Dendritic cell treated with granulocyte-macrophage colony-stimulating factor and Interleukin-4, amounts not matched to agents 40 ng/mL and 50 ng/mL, for 4 days (primary cell): Measurements from ENCODE around the gene ACVRL1.
A peak's percentile ranks its signal among the peaks of the same experiment; 100 is the strongest.

Source experiments
- H3K27ac Mint-ChIP-seq: one replicate; pipeline ENCODE4 v1.8.0; 2022; ENCODE audit warnings: mild to moderate bottlenecking, mixed read lengths
- H3K27me3 Mint-ChIP-seq: one replicate; pipeline ENCODE4 v1.8.0; 2022; ENCODE audit warnings: mild to moderate bottlenecking, mixed read lengths
- H3K36me3 Mint-ChIP-seq: one replicate; pipeline ENCODE4 v1.8.0; 2022; ENCODE audit warnings: low read depth, mixed read lengths
- H3K4me1 Mint-ChIP-seq: one replicate; pipeline ENCODE4 v1.8.0; 2022; ENCODE audit warnings: low read depth, mixed read lengths
- H3K4me3 Mint-ChIP-seq: one replicate; pipeline ENCODE4 v1.8.0; 2022; ENCODE audit warnings: mild to moderate bottlenecking, moderate library complexity, mixed read lengths
- H3K9me3 Mint-ChIP-seq: one replicate; pipeline ENCODE4 v1.8.0; 2022; ENCODE audit warnings: mixed read lengths
- intact Hi-C: fragments of 100-400 bp; cut with micrococcal nuclease; formaldehyde crosslinking; loops from one replicate; pipeline ENCODE4 v1.15.0; 2022

The ACVRL1 gene

DNA sequence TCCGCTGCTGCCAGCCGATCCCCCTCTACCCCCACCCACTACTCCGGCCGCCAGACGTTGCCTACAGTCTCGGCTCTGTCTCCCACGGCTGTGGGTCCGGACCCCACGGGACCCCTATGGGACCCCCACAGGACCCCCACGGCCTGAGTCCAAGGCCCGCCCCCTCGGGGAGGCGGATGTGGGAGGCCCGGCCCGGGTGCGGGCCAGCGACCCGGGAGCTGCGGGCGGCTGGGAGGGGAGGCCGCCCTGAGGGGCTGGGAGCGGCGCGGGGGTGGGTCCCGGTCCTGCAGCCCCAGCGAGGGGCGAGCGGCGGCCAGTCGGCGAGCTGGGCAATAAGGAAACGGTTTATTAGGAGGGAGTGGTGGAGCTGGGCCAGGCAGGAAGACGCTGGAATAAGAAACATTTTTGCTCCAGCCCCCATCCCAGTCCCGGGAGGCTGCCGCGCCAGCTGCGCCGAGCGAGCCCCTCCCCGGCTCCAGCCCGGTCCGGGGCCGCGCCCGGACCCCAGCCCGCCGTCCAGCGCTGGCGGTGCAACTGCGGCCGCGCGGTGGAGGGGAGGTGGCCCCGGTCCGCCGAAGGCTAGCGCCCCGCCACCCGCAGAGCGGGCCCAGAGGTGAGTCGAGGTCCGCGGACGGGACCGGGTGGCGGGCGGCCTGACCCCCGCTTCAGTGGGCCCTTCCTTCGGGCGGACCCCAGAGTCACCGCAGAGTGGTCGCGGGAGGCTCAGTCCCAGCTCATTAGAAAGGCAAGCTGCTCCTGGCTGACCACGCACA is at the start of gene ACVRL1:
Gene ACVRL1 (plus strand): TSS at position 422 of the 773 bp plus-strand sequence. CDS start 4,971 bp downstream, outside the sequence.
- peaks cover 34% of the 10 kb centered on the region for H3K27me3 Mint-ChIP-seq
- peak within 1 kb of the TSS; percentile 90 for H3K27ac Mint-ChIP-seq
- peak within 1 kb of the TSS; percentile 58 for H3K4me3 Mint-ChIP-seq
- peaks cover 57% of the 10 kb centered on the region for H3K4me1 Mint-ChIP-seq
- H3K9me3 Mint-ChIP-seq: no peaks in the 10 kb centered on the region
- intact Hi-C loops: no loop called here
- H3K36me3 Mint-ChIP-seq: no peaks in the 10 kb centered on the region

DNA sequence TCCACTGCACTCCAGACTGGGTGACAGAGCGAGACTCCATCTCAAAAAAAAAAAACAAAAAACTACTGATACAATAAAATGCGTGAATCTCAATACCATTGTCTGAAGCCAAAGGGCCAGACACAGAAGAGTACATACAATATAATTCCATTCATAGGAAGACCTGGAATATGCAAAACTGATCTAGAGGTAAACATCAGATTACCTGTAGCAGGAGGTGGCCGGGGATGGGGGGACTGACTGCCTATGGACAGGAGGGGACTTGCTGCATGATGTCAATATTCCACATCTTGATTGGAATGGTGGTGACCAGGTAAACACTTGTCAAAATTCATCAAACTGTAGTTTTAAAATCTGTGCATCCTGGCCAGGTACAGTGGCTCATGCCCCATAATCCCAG is 46.3 kb upstream of the ACVRL1 start:
- Mint-ChIP-seq H3K4me3 (no peak overlapping the region), H3K9me3 (no peaks in the 10 kb centered on the region), H3K27me3 (peaks cover 53% of the 10 kb centered on the region), H3K36me3 (no peaks in the 10 kb centered on the region), H3K4me1 (peaks cover 21% of the 10 kb centered on the region), H3K27ac (no peak overlapping the region)
- intact Hi-C loops: no loop called here

DNA sequence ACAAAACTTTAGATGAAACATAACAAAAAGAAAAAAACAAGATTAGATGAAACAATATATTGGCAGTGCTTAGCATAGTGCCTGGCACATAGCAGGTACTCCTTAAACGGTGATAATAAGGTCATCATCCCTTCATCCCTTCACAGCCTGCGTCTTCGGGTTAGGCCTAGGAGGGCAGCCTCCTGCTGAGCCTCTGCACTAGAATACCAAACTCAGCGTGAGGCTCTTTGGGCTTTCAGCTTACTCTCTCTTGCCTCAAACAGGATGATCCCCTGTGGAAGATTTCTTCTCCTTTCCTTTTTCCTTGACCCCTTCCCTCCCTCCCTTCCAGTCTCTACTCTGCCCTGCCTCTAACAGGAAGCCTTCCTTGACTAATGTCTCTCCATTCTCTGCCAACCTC is 44.4 kb upstream of the ACVRL1 start:
- Mint-ChIP-seq H3K4me3 (no peak overlapping the region), H3K36me3 (no peaks in the 10 kb centered on the region), H3K4me1 (peaks cover 30% of the 10 kb centered on the region), H3K9me3 (no peaks in the 10 kb centered on the region), H3K27me3 (peaks cover 54% of the 10 kb centered on the region), H3K27ac (peak overlapping the region; percentile 21)
- intact Hi-C loops: no loop called here

DNA sequence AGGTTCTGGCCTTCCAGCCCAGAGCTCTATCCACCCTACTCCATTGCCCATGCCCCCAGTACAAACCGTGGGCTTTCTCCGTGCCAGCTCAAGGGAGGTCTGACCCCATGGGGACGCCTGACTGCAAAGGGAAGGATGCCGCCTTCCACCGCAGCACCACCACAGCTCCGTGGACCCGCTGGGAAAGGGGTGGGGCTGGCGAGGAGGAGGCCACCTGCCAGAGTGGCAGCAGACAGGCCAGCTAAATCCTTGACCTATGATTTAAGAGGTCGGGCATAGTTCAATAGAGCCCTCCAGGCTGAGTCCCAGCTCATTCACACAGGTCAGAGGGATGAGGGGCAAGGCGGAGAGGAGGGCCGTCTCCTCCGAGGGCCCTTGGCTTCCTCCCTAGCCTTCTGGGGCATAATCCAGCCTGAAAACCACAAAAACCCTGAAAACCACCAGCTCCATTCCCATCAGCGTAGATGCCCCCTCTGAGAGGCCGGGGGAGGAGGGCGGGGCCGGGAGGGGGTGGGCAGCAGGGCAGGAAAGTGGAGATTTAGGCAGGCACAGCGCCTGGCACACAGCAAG is 43.9 kb upstream of the ACVRL1 start:
- Mint-ChIP-seq H3K36me3 (no peaks in the 10 kb centered on the region), H3K4me1 (peaks cover 35% of the 10 kb centered on the region), H3K27me3 (peaks cover 59% of the 10 kb centered on the region), H3K4me3 (peak overlapping the region; percentile 9), H3K27ac (peak overlapping the region; percentile 21), H3K9me3 (no peaks in the 10 kb centered on the region)
- intact Hi-C loops: no loop called here

DNA sequence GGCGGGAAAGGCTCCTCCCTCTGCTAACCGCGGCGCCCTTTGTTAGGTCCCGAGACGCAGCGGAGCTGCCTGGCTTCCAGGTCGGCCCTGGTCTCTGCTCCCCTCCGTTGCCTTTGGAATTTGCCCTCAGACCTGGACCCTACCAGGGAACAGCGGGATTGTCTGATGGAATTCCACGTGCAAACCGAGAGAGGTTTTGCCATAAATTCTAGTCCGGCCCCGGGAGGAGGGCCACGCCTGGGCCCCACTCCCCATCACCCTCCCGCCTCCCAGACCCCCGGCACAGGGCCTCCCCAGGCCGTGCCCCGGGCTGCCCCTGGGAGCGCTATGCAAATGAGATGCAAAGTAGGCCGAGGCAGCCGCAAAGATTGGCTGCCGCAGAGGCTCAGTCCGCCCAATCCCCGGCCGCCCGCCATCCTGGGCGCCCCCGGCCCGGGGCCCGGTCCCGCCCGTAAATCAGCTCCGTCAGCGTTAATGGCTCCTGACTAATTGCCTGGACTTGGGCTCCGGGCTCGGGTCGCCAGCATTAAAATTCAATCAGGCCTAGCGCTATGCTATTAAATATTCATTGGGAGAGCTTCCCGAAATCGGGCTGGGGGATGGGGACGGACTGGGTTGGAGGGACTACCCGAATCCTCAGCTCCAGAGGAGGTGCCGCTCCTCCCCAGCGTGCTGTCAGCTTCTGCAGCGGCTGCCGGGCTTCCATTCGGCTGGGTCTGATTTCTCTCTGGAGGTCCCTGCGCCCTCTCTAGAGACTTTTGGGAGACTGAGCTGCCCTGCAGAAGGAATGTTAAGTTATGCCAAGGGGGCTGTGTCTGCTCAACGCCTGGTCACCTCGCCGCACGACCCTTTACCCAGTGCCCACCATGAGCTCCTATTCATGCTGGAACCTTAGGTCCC is 43.1 kb upstream of the ACVRL1 start:
- intact Hi-C loops: no loop called here
- Mint-ChIP-seq H3K36me3 (no peaks in the 10 kb centered on the region), H3K27ac (peak overlapping the region; percentile 21), H3K9me3 (no peaks in the 10 kb centered on the region), H3K4me3 (peak overlapping the region; percentile 56), H3K4me1 (peaks cover 43% of the 10 kb centered on the region), H3K27me3 (peaks cover 66% of the 10 kb centered on the region)

DNA sequence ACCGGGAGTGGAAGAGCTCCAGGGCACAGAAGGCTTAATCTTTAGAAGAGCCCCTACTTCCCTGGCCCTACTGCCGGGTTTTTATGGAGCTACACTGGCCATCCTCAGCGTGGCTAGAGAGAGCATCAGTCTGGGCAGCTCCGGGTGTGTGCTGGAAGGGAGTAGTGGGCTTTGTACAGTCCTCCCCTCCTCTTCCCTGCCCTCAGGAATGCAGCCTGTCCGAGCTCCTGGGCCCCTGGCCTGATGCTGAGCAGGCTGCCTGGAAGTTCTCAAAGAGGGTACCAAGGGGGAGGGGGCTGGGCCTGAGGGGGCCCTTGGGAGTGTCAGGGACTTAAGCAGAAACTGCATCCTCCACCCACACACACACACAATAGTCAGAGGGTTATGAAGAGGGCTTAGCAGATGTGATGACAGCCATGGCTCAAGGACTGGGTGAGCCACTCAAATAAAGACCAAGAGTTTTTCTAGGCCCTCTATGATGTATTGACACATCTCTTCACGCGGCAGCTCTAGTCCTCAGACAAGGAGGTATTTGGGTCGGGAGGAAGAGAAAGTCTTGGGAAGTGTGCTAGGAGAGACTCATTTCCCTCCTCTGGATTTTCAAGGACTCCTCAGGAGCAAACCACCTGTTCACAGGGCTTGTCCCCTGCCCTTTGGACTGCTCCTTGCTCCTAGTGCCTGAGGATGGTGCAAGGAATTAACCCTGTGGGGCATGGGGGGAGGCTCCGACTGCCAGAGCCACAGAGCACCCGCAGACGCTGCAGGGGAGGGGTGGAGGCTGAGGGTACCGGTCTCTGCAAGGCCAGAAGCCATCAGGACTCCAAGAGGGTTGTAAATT is 42.3 kb upstream of the ACVRL1 start:
- Mint-ChIP-seq H3K4me1 (peaks cover 51% of the 10 kb centered on the region), H3K9me3 (no peaks in the 10 kb centered on the region), H3K4me3 (no peak overlapping the region), H3K27ac (peak overlapping the region; percentile 21), H3K36me3 (no peaks in the 10 kb centered on the region), H3K27me3 (peaks cover 73% of the 10 kb centered on the region)
- intact Hi-C loops: no loop called here

DNA sequence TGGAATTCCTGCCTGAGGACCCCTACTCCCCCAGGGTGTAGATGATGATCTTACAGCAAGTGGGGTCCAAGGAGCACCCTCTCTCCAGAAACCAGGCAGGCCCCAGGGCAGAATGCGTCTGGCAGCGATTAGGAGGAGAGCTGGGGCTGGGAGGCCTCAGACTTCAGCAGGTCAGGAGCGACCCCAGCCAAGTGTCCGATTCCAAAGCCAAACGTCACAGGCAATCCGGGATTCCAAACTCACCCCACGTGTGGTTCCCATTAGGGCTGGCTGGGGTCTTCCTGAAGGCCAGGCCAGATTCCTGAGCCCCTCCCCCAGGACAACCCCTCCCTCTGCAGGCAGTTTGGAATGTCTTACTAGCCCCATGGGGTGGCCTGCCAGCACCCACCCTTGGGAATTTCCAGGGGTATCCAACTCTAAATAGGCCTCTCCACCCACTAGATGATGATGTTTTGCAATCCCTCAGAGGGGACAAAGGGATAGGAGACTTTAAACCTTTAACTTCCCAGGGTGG is 41.5 kb upstream of the ACVRL1 start:
- Mint-ChIP-seq H3K36me3 (no peaks in the 10 kb centered on the region), H3K4me1 (peaks cover 59% of the 10 kb centered on the region), H3K27me3 (peaks cover 76% of the 10 kb centered on the region), H3K27ac (no peak overlapping the region), H3K9me3 (no peaks in the 10 kb centered on the region), H3K4me3 (no peak overlapping the region)
- intact Hi-C loops: no loop called here

DNA sequence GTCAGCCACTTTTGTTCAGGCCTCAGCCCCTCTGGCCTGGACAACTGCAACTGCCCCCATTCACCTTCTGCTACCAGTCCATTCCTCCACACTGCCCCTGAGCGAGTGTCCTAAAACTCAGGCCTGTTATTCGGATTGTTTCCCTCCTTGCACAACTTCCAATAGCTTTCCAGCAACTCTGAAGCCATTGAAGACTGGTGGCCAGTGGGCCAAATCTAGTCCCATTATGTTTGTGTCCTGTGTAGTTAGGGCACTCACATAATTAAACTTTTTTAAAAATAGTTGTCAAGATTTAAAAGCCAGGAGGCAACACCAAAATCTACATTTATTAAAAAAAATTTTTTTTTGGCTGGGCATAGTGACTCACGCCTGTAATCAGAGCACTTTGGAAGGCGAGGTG is 41.0 kb upstream of the ACVRL1 start:
- peaks cover 71% of the 10 kb centered on the region for H3K27me3 Mint-ChIP-seq
- intact Hi-C loops: no loop called here
- H3K36me3 Mint-ChIP-seq: no peaks in the 10 kb centered on the region
- H3K27ac Mint-ChIP-seq: no peak overlapping the region
- no peaks in the 10 kb centered on the region for H3K9me3 Mint-ChIP-seq
- H3K4me3 Mint-ChIP-seq: no peak overlapping the region
- H3K4me1 Mint-ChIP-seq: peaks cover 64% of the 10 kb centered on the region

DNA sequence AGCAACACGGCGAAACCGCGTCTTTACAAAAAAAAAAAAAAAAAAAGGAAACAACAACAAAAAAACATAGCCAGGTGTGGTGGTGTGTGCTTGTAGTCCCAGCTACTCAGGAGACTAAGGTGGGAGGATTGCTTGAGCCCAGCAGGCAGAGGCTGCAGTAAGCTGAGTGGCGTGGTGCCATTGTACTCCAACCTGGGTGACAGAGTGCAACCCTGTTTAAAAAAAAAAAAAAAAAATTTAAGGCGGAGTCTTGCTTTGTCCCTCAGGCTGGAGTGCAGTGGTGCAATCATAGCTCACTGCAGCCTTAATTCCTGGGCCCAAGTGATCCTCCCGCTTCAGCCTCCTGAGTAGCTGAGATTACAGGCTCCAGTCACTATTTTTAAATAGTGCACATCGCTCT is 40.5 kb upstream of the ACVRL1 start:
- no peaks in the 10 kb centered on the region for H3K36me3 Mint-ChIP-seq
- H3K27ac Mint-ChIP-seq: no peak overlapping the region
- H3K4me1 Mint-ChIP-seq: peaks cover 68% of the 10 kb centered on the region
- H3K27me3 Mint-ChIP-seq: peaks cover 67% of the 10 kb centered on the region
- intact Hi-C loops: no loop called here
- no peak overlapping the region for H3K4me3 Mint-ChIP-seq
- H3K9me3 Mint-ChIP-seq: no peaks in the 10 kb centered on the region

DNA sequence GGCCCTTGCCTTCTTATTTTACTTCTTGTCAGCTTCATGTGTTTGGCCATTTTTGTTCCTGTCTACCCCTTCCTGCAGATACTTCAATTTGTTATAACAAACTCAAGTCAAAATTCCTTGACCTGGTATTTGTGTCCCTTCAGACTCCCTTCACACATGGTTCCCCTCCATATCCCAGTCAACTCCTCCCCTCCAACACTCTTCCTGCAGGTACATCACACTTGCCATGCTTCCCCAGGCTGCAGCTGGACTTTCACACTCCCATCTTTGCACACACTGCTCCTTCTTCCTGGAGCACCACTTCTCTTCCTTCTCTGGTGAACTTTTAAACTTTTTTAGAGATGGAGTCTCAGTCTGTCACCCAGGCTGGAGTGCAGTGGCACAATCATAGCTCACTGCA is 39.9 kb upstream of the ACVRL1 start:
- Mint-ChIP-seq H3K4me1 (peaks cover 69% of the 10 kb centered on the region), H3K9me3 (no peaks in the 10 kb centered on the region), H3K27ac (no peak overlapping the region), H3K4me3 (no peak overlapping the region), H3K27me3 (peaks cover 62% of the 10 kb centered on the region), H3K36me3 (no peaks in the 10 kb centered on the region)
- intact Hi-C loops: no loop called here

DNA sequence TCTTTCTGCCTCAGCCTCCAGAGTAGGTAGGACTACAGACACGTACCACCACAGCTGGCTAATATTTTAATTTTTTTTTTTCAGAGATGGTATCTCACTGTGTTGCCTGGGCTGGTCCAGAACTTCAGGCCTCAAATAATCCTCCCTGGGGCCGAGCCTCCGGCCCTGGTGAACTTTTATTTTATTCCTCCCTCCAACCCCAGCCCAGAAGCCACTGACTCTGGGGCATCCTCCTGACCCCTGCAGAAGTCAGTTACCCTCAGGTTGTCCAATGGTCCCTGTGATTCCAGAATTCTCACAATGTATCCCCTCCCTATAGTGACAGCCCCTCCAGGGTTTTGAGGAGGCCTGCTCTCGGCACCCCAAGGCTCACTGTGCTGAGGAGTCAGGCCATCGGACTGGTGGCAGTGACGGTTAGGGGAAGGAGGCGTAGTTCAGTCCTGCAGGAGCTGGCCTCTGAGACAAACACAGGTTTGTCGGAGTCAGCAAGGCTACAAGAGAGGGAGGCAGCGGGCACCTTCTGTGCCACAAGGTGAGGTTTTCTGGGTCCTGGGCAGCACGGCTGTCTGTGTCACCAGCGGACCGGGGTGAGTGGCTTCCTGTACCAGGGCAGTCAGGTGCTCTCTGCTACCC is 39.4 kb upstream of the ACVRL1 start:
- intact Hi-C loops: no loop called here
- H3K4me1 Mint-ChIP-seq: peaks cover 69% of the 10 kb centered on the region
- H3K27ac Mint-ChIP-seq: no peak overlapping the region
- no peaks in the 10 kb centered on the region for H3K36me3 Mint-ChIP-seq
- H3K27me3 Mint-ChIP-seq: peaks cover 58% of the 10 kb centered on the region
- H3K9me3 Mint-ChIP-seq: no peaks in the 10 kb centered on the region
- H3K4me3 Mint-ChIP-seq: no peak overlapping the region

DNA sequence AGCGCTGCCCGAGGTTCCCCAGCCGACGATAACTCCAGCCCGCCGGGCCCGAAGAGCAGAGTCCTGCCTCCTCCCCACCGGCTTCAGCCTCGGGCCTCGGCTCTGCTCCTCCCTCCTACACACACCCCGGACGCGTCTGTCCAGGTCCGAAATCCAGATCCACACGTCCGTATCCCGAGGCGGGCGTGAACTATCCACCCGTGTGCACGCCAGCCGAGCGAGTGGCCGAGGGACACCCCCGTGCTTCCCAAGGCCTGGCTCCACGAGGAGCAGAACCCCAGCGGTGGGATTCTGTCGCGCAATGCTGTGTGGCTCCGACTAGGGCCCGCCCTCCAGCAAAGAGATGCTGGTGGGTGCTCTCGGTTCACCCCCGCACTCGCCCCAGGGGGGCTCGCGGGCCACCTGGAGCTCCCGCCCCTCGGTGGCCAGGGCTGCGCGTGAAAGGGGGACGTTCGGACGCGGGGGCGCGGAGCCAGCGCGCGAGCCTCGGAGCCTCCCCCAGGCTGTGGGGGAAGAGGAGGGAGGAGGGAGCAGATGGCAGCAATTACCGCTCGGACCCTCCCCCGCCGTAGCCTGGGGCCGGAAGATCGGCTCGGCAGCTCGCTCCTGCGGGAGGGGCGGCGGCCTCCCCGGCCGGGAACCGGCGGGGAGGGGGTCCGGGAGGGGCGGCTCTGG is 38.3 kb upstream of the ACVRL1 start:
- intact Hi-C loops: no loop called here
- Mint-ChIP-seq H3K27me3 (peaks cover 52% of the 10 kb centered on the region), H3K4me3 (peak overlapping the region; percentile 68), H3K27ac (peak overlapping the region; percentile 59), H3K36me3 (no peaks in the 10 kb centered on the region), H3K4me1 (peaks cover 62% of the 10 kb centered on the region), H3K9me3 (no peaks in the 10 kb centered on the region)
